GM19238 (cell line): ENCODE data around the gene PDE4B.
"Not testable (repeated sequence)": the region's sequence is repeated elsewhere in the genome, so short reads cannot be mapped to it uniquely, and the experiment has no call there.

Experiments used
- DNase-seq: peaks from one replicate; pipeline ENCODE4 v3.0.0; 2011; ENCODE audit warnings: low spot score; ENCODE audit not compliant: insufficient read length

The PDE4B gene

DNA sequence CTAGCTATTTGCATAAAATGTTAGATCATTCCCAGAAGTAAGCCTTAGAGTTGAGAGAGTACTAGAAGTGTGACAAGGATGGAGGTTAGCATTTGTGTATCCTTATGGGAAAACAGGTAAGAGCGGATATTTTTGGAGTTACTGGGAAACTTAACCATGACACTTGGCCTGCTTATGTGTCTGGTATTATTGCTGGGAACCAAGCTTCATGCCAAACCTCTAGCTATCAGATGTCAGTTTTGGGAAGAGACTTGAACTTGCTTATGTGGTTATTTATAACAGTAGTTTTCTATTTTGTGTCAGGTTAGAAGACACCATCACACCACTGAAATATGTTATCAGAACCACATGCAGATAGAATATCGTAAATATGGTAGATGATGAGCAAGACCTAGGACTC lies 511.0 kb downstream of the PDE4B start:
- no peak for DNase-seq

DNA sequence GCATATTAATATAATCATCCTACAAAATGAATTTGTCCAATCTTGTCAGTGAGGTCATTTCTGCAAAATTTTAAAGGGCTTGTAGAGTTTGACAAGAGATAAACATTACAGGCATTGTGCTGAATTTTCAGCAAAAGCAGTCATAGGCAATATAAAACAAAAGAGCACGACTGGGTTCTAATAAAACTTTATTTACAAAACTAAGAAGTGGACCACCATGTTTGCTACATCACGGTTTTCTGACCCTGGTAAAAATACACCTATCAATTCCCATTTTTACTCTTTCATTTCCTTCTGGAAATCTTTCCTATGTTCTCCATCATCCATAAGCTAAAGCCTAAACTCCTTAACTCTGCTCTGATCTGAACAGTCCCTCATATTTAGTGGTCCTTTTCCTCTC lies 511.4 kb downstream of the PDE4B start:
- DNase-seq: no peak

DNA sequence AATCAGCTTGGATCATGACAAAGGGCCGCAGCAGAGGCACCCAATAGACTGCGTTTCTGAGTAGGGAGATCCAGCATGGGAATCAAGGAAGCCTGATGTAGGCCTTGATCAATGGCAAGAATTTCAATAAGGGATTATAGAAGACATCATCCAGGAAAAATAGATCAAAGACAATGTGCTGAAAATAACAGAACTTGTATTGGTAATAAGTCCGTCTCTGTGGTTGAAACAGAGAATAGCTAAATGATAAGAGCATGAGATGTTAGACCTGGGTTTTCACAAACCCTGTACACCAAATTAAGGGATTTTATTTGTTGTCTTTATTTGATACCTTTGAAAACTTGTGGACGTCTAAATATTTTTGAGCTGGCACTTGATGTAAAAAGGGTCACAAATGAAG lies 513.2 kb downstream of the PDE4B start:
- DNase-seq: no peak

DNA sequence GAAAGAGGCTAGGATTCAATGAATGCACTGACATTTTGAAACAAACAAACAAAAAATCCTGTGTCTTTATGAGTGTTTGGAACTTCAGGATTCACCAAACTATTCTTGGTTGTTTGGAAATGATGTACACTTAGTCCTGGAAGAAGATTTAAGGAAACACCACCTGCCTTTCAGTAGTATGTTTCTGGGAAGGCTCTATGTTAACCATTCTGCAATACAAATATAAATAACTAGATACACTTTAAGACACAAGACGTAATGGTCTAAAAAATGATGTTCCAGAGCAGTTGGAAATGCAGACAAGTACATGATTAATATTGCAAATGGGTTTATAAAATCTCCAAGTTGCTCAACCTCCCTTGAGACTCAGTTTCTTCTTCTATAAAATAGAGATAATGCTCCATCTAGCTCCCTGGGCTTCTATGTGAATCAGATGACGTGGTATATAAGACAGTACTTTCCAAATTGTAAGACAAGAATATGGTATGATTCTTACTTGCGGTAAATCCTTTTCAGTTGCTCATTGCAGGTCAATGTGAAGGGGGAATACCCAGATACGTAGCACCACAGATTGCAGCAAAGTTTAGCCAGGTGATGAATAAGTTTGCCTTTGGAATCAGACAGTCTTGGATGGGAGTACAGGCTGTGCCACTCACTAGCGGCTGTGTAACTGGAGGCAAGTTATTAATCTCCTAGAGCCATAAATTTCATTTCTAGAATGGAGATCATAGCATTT lies 516.5 kb downstream of the PDE4B start:
- no peak for DNase-seq

DNA sequence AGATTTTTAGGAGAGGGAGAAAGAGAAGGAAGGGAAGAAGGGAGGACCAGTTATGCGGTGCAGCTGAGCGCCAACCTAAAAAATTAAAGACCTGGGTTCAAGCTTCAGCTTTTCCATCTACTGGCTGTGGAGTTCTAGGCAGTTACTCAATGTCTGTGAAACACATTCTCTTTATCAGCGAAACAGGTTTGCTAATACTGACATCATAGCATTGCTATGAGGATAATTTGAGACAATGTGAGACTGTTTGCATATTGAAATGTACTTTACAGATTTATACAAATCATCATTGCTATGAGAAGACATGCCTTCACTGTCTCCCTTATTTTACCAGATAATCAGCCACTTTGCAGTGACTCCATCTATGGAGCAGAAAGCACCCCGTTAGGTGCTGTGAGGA lies 518.4 kb downstream of the PDE4B start:
- no peak for DNase-seq

DNA sequence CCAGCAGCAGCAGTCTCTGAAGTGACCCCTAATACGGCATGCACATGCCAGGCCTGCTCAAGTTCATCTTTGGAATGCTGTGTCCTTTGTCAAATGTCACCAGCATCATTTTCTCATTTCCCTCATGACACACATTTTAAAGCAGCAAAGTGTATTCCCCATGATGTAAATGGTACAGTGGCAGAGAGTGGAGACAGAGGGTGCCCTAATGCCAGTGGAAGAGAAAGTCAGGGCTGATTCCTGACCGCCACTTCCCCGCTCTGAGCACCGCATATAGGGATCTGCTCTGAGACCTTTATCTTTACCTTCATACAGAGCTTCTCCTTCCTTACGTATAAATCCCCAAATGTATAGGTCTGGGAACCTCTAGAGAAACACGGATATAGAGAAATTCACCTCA lies 518.9 kb downstream of the PDE4B start:
- no peak for DNase-seq

DNA sequence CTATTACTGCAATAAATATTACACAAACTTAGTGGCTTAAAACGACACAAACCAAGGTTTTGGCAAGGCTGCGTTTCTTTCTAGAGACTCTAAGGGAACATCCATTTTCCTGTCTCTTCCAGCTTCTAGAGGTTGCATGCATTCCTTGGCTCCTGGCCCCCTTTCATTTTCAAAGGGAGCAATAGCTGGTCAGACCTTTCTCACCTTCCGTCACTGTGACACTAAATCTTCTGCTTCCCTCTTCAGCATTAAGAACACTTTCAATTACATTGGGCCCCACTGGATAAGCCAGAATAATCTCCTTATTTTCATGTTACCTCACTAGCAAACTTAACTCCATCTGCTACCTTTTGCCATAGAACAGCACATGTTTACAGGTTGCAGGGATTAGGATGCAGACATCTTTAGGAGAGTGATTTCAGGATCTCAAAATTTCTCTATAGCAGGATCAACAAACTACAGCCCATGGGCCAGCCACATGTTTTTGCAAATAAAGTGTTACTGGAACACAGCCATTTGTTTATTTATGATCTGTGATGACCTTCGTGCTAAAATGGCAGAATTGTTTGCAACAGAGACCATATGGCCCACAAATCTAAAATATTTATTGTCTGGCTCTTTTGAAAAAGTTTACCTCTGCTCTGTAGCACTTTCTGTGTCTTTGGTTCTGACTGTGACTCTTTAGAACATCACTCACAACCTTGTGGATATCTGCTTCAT lies 519.7 kb downstream of the PDE4B start:
- DNase-seq: no peak

DNA sequence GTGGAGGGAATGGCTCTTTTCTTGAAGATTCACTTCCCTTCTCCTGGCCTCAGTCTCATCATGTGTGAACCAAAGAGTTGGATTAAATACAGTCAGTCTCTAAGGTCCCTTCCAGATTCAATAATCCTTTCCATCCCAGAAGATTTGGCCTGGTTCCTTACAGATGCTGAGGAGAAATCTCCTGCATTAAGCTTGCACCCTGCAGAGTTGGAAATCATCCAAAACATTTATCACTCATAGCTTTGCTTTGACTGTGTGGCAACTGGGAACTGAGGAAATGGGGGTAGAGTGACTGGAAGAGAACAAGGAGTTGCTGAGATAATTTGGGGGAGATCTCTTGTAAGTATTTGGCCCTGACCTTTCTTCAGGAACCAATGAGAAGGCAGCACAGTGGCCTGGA lies 520.7 kb downstream of the PDE4B start:
- DNase-seq: no peak

DNA sequence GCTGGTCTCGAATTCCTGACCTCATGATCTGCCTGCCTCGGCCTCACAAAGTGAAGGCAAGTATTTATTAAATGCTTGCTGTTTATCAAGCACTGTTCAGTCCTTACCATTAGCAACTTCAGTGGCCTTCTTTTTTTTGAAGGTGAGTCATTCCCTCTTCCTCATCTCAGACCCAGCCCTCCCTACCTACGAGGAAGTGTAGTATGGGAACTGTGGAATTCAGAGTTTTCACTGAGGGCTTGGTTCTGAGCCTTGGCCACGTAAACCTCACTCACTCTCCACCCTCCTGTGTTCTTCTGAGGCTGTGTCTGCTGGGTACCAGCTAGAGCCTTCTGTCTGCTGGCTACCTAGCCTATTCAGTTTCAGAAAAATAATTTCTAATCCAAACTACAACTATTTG lies 523.0 kb downstream of the PDE4B start:
- no peak for DNase-seq

DNA sequence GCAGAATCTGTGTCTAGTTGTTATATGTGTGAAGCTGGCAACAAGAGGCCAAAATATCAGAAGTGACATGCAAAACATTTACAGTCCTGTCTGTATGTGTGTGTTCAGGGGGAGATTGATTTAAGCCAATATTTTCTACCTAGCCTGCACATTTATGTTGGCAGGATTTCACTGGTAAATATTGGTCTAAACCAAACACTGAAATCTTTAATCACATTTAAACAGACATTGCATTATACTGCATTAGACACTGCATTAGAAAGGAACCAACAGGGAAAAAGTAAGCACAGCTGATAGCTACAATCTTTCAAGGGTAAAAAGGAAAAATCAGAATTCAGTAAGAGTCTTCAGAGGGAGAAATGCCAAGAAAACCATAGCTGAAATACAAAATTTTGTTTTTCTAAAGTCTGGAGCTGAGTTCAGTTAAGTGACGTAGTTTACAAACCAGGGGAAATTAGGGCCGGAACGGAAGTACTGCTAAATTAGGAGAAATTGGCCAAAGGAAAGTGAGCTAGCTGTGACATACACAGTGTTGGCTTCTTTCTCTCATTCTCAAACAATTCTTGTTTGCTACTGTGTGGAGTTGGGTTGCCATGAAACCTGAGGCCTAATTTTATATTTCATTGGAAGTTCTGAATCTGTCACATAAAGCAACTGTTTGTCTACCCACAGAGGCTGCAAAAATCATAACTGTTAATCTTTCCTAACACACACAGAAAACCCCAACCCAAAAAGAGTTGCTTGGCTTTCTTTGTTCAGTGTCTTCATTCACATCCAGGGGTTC lies 524.0 kb downstream of the PDE4B start:
- no peak for DNase-seq

DNA sequence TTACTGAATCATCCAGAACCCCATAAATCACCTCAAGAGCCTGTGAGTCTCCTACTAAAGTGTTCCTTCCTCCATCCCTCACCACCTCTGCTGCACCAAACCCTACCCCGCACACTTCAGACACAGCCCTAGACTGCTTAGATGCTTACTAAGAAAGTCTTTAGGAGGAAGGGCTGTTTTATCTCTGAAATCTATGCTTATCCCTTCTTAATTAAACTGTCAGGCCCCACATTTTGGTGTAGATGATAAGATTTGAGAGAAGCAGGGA lies 524.5 kb downstream of the PDE4B start:
- no peak for DNase-seq

DNA sequence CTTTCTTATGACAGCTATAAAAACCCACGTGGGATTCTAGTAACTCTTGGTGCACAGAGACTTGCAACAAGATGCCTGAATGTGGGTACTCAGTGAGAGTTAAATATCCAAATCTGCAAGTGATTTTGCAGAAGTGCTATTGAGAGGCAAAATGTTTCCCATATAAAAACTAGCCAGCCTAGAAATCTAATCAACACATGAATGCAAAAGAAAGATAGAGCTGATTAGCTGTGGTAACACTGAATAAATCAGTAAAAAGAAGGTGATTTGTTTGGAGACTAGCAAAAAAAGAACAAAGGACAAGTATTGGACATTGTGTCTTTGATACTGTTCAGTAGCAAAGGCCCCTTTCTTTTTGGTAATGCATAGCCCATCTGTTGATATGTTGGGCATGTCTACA lies 527.5 kb downstream of the PDE4B start:
- DNase-seq: no peak

DNA sequence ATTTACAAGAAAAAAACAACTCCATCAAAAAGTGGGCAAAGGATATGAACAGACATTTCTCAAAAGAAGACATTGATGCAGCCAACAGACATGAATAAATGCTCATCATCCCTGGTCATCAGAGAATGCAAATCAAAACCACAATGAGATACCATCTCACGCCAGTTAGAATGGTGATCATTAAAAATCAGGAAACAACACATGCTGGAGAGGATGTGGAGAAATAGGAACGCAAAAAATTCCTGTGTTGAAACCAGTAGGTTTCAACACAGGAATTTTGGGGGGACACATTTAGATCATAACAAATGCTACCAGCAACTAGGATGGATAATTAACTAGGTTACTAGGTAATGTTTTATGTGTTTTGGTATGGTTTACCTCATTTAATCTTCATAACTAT lies 529.8 kb downstream of the PDE4B start:
- not testable (repeated sequence) for DNase-seq

DNA sequence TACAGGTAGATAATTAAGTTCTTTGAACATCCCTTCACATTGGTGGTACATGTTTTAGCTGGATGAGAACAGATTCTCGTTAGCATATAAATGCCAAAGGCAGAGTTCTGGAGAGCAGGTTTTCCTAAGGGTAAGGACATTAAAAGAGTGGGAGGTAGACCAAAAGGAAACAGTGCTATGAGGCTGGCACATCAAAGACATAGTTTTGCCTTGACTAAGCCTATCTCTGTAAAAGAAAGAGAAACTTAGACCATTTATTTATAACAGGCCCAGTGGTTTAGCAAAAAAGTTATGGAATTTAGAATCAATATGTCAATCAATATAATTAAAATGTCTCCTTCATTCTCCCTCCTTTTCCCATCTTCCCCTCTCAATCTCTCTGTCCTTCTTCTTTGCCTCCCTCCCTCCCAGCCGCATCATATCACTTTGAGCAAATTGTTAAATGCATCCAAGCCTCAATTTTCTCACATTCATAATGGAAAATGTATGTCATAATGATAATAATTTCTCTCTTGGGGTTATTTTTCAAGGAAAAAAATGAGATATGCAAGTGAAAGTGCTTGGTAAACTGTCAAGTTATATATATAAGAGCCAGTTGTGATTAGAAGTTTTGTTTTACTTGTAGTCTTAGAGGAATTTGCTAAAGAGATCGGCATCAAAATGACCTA lies 531.4 kb downstream of the PDE4B start:
- no peak for DNase-seq

DNA sequence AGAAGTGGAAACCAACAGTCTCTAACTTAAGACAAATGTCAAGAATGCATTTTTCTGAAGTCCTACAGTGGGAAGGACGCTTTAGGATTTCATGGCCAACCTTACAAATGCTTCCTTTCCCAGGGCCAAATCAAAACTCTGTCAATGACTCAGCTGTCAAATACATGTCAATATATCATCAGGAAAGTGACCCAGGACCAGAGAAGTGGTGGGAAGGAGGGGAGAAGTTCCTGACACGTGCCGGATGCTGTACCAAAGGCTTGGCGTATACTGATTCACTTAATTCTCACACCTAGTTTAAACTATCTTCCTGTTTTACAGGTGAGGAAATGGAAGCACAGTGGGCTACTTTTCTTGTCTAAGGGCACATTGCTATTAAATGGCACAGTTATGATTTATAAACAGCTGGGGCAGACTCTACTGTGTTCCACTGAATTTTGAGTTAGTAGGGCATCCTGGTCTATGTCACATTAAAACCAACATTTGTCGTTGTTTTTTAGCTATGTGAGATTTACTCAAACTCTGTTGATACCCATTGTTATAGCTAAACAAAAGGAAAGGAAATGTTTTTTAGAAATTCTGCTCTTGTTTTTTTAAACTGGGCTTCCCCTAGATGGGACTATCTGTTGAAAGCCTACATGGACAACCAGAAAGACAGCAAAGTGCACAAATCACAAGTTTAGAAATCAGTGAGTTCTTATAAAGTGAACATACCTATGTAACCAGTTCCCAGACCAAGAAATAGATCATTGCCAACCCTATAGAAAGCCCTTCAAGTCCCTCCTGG lies 533.1 kb downstream of the PDE4B start:
- no peak for DNase-seq

DNA sequence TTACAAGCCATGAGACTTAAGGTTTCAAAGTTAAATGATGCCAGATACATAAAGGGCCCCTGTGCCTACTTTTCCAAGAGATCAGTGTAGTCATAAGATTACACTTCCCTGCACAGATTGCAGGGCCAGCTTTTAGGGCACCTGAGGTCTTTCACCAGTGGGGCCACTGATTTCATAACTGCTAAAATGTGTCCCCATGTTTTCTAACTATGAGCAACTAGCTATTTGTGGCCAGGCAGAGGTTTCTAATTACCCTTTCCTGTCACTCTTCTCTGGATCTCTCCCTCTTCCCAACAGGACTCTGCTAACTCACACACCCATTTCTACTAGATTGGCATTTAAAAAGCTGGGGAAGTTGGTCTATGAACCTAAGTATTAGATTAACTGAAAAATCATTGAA lies 534.2 kb downstream of the PDE4B start:
- no peak for DNase-seq

DNA sequence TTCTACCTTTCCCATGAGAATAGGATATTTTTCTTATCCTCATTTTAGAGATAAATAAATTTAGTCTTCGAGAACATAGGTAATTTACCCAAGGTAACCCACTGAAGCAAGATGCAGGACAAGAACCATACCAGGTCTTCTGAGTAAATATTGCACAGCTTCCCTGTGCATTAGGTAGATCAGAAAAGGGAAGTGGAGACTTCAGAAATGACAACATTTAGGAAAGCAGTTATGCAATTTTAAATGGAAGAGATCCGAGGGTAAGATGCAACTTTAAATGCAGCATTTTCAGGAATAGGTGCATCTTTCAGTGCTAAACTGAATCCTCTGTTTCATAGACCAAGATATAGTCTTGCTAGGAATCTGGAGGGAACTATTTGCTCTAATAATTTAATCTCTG lies 534.9 kb downstream of the PDE4B start:
- DNase-seq: no peak

DNA sequence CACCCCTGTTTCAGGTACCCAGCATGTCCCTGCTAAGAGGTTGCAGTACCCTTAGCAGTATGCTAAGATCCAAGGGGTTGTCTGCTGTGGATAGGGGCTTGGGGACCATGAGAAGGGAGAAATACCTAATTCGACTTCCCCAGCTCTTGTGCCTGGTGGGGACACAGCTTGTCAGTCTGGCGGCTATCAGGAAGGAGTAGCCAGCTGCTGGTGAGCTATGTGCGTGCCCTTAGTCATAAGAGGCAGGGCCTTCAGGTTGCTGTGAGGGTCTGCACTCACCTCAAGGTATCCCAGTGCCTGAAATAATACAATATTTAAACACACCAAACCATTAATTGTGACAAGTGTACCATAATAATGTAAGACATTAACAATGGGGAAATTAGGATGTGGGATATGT lies 536.2 kb downstream of the PDE4B start:
- DNase-seq: no peak

DNA sequence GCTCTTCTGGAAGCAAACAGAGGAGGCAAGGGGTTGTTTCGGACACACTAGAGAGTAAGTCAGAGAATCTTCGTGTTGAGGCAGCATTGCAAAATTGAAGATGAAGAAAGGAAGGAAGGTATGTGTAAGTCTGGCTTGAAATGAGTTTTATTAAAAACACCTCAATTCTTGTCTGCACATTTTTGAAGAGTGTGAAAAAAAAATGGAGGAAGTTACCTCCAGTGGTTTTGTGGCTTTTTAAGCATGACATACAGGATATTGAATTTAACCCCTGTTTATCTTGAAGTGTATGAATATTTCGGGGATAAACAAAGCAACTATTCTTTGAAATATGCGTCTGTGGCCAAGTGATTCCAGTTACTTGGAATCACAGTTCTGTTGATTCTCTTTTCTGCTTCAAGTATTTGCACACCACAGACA lies 538.0 kb downstream of the PDE4B start:
- DNase-seq: no peak

DNA sequence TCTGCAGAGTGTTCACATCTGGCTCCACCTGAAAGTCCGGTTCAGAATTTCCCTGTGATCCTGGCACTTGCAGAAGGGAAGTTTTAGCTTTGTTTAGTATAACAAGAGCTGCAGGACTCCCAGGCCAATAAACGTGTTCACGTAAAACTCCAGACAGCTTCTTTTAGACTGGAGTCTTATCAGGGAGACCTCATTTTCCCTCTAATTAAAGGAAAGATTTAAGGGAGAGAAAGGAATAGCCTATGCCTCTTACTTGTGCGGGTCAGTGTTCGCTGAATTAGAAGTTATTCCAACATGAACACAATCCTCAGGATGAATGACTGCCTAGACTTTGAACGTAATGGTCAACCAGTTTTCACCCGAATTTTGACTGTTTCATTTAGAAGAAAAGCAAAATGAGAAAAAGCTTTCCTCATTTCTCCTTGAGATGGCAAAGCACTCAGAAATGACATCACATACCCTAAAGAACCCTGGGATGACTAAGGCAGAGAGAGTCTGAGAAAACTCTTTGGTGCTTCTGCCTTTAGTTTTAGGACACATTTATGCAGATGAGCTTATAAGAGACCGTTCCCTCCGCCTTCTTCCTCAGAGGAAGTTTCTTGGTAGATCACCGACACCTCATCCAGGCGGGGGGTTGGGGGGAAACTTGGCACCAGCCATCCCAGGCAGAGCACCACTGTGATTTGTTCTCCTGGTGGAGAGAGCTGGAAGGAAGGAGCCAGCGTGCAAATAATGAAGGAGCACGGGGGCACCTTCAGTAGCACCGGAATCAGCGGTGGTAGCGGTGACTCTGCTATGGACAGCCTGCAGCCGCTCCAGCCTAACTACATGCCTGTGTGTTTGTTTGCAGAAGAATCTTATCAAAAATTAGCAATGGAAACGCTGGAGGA lies 539.2 kb downstream of the PDE4B start:
- no peak for DNase-seq
